22Rv1 (cell line): Measurements from ENCODE around the gene C11orf21.

Experiments
- H3K27ac ChIP-seq: fragments of 450-650 bp; 2 replicates; pipeline ENCODE4 v1.5.1; 2017
- ZFX ChIP-seq: fragments of 450-650 bp; IDR thresholded peaks from 2 replicates; pipeline ENCODE4 v1.6.1; 2017; ENCODE audit warnings: antibody characterized with exemption, borderline replicate concordance
- TF ChIP-seq, protein P1 (sequence below): fragments of 450-650 bp; IDR thresholded peaks from 2 replicates; pipeline ENCODE4 v1.5.1; 2017; ENCODE audit warnings: mild to moderate bottlenecking

C11orf21 gene

DNA sequence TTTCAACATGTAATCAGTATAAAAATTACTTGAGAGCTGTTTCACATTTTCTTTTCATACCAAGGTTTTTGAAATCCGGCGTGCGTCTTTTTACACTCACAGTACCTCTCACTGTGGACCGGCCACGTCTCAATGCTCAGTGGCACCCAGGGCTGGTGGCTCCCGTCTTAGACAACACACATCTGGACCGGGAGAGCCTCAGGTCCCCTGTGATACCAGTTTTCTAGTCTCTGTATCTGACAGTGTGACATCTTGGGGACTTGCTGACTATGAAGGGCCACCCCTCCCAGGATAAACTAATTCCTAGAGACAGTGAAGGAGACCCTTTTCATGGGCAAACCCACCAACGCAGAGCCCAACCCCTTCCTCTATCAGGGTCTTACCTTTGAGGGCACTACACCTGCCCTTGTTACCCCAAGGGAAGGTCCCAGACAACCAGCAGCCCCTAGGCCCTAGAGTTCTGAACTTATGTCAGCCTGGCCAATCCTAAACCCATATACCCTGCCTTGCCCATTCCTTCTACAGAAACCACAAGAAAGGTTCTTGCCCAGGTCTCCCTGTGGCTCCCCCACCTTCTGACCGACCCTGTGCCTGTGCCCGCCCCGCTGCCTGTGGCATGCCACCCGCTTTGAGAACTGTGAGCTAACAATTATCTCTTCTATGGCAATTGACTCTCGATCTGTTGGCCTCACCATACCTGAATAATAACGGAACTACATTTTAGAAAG is 25.3 kb downstream of the C11orf21 start:
- TF ChIP-seq, protein P1, sequence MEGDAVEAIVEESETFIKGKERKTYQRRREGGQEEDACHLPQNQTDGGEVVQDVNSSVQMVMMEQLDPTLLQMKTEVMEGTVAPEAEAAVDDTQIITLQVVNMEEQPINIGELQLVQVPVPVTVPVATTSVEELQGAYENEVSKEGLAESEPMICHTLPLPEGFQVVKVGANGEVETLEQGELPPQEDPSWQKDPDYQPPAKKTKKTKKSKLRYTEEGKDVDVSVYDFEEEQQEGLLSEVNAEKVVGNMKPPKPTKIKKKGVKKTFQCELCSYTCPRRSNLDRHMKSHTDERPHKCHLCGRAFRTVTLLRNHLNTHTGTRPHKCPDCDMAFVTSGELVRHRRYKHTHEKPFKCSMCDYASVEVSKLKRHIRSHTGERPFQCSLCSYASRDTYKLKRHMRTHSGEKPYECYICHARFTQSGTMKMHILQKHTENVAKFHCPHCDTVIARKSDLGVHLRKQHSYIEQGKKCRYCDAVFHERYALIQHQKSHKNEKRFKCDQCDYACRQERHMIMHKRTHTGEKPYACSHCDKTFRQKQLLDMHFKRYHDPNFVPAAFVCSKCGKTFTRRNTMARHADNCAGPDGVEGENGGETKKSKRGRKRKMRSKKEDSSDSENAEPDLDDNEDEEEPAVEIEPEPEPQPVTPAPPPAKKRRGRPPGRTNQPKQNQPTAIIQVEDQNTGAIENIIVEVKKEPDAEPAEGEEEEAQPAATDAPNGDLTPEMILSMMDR, result no peak
- no peak for TF ChIP-seq ZFX
- no peak overlapping the region for H3K27ac ChIP-seq

GRCh38 chr11:2275334-2276279 is 26.1 kb downstream of the C11orf21 start:
- TF ChIP-seq, protein P1, result no peak
- no peak for TF ChIP-seq ZFX

DNA sequence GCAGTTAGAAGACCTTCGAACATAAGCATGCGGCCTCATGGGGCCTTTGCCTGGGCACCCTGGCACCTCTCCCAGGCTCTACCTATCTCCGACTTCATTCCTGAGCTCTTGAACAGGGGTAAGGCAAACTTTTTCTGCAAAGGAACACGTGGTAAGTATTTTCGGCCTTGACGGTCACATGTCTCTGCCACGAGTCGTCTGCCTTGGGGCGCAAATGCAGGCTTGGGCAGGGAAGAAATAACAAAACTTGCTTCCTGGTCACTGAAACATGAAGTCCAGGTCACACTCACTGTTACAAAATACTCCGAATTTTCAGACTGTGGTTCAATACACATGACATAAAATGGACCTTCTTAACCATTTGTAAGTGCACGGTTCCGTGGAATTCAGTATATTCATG is 27.9 kb downstream of the C11orf21 start:
- no peak for TF ChIP-seq ZFX
- TF ChIP-seq, protein P1, result no peak

More at GRCh38 chr11:2275334-2276279, 26.1 kb downstream of the C11orf21 start:
- no peak overlapping the region for H3K27ac ChIP-seq

DNA sequence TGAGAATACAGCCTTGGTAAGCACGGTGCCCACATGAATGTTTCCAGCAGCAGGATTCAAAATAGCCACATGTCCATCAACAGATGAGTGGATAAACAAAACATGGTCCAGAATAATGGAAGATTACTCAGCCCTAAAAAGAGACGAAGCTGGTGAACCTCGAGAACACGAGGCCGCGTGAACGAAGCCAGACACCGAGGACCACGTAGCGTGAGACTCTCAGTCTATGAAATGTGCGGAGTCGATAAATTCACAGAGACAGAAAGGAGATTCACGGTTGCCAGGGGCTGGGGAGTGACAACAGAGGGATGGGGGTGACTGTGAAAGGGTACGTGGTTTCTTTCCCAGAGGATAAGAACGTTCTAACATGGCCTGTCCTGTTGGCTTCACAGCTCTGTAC is 28.4 kb downstream of the C11orf21 start:
- H3K27ac ChIP-seq, result no peak overlapping the region
- TF ChIP-seq, protein P1, result no peak
- TF ChIP-seq ZFX, result no peak

More for the DNA sequence above, 27.9 kb downstream of the C11orf21 start:
- H3K27ac ChIP-seq, result no peak overlapping the region

DNA sequence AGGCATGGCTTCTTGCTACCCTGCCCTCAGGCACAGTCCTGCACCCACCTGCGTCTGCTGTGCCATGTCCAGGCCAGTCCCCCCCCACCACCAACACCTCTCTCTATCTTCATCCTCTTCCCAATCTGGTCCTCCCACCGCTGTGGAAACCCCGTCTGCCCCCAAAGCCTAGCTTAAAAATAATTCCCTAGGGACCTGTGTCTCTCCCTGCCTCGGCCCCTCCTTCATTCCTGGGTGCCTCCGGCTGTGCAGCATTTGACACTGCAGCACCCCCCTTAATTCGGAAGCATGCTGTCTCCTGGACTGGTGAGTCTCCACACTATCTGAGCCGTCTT is 28.8 kb downstream of the C11orf21 start:
- TF ChIP-seq, protein P1, result no peak
- no peak for TF ChIP-seq ZFX
- H3K27ac ChIP-seq, result no peak overlapping the region

GRCh38 chr11:2272228-2272945 is 29.3 kb downstream of the C11orf21 start:
- no peak overlapping the region for H3K27ac ChIP-seq
- TF ChIP-seq ZFX, result no peak
- TF ChIP-seq, protein P1, result no peak
